Activated CD8-positive, alpha-beta memory T cell treated with anti-CD3 and anti-CD28 coated beads, Interleukin-2, amount 10 ng/mL, durations not matched to agents 7 days and 5 days (primary cell): Measurements from ENCODE around the gene TNFAIP3. TPM values are rescaled to one million over a fixed set of nuclear protein-coding genes. Genes with fewer than 3 reads are reported as not detected.

Experiments
- ATAC-seq: fragments of 150-1000 bp; cut with Tn5 transposase; one replicate; pipeline ENCODE4 v1.10.0; 2021; ENCODE audit warnings: moderate library complexity
- CTCF ChIA-PET: fragments of 350-600 bp; sonication (Branson Sonifier 250); formaldehyde crosslinking; loops from one replicate; lab custom pipeline; 2021; ENCODE audit warnings: antibody characterized with exemption; lab: Charles Lee
- DNase-seq: peaks from one replicate; pipeline ENCODE4 v3.0.0-alpha.2; 2020
- H3K27ac Mint-ChIP-seq: one replicate; pipeline ENCODE4 v1.8.0; 2021; ENCODE audit warnings: mild to moderate bottlenecking, mixed read lengths
- H3K27me3 Mint-ChIP-seq: one replicate; pipeline ENCODE4 v1.8.0; 2021; ENCODE audit warnings: mixed read lengths
- H3K36me3 Mint-ChIP-seq: one replicate; pipeline ENCODE4 v1.8.0; 2021; ENCODE audit warnings: mild to moderate bottlenecking, mixed read lengths
- H3K4me1 Mint-ChIP-seq: one replicate; pipeline ENCODE4 v1.8.0; 2021; ENCODE audit warnings: mixed read lengths
- H3K4me3 Mint-ChIP-seq: one replicate; pipeline ENCODE4 v1.8.0; 2021; ENCODE audit warnings: mild to moderate bottlenecking, moderate library complexity, mixed read lengths
- H3K9me3 Mint-ChIP-seq: one replicate; pipeline ENCODE4 v1.8.0; 2022; ENCODE audit warnings: low read depth, mixed read lengths
- total RNA-seq, 2 experiments: library from RNA; stranded (reverse); gene quantifications; one replicate each; pipeline ENCODE4 v1.2.3, GENCODE V29; 2021

Gene TNFAIP3
- total RNA-seq, 2 experiments from 2014 or later = 86.7 to 225 TPM

DNA sequence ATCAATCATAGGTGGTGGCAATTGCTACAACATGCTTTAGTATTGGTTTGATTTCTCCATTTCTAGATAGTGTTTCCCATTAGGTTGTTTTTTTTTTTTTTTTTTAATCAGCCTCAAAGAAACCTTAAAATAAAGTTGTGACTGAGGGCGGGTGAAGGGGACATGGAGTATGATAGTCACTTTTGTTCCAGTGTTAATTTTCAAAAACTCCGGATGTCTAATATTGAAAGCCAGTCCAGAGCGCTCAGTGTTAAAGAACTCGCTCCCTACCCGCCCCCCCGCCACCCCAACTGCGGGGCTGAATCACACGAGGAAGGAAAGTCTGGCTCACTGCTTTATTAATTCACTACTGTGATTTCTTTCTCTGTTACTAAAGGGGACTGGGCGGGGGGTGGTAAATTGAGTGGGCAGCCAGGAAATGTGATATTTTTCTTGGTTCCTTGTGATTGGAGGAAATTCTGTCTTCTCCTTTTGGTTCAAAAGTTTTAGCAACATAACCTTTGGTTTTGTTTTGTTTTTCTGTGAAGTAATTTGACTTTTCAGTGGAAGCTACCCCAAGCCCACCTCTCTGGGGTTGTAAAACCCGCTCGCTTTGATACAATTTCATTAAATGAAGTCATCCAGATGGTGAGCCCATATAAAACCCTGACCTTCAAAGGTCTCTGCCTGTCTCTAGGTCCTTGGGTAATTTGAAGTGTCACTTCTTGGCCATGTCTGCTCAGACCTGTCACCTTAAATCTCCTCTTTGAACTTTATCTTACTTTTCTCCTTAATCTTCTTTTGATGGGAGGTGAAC lies 38.0 kb downstream of the TNFAIP3 start:
- ATAC-seq = peak; percentile 75
- peak overlapping the region; percentile 74 for H3K4me3 Mint-ChIP-seq

GRCh38 chr6:137906020-137906472 lies 39.0 kb downstream of the TNFAIP3 start:
- Mint-ChIP-seq H3K27me3 (no peaks in the 10 kb centered on the region), H3K27ac (peak overlapping the region; percentile 76), H3K4me3 (no peak overlapping the region), H3K36me3 (peaks cover 5% of the 10 kb centered on the region), H3K9me3 (no peaks in the 10 kb centered on the region), H3K4me1 (peaks cover 56% of the 10 kb centered on the region)
- CTCF ChIA-PET = interaction anchor here (1.0 to 1.3 kb wide), 2 partner anchors 22 to 28 kb away, joined by 3 read pairs; no protein-coding TSS in a partner anchor
- ATAC-seq (no peak), DNase-seq (no peak)

More for the DNA sequence above, 38.0 kb downstream of the TNFAIP3 start:
- DNase-seq = peak; percentile 85
- H3K27ac Mint-ChIP-seq = peak overlapping the region; percentile 94
- H3K27me3 Mint-ChIP-seq = no peaks in the 10 kb centered on the region
- H3K9me3 Mint-ChIP-seq = no peaks in the 10 kb centered on the region
- CTCF ChIA-PET = interaction anchor here (1.3 kb wide), 1 partner anchor 23 kb away, joined by 3 read pairs; no protein-coding TSS in a partner anchor
- H3K36me3 Mint-ChIP-seq = peaks cover 5% of the 10 kb centered on the region
- H3K4me1 Mint-ChIP-seq = peaks cover 52% of the 10 kb centered on the region

- Mint-ChIP-seq H3K9me3 (no peaks in the 10 kb centered on the region), H3K4me3 (peak overlapping the region; percentile 43), H3K4me1 (peaks cover 63% of the 10 kb centered on the region), H3K27ac (peak overlapping the region; percentile 76), H3K27me3 (no peaks in the 10 kb centered on the region), H3K36me3 (peaks cover 5% of the 10 kb centered on the region)
- ATAC-seq (no peak), DNase-seq (no peak)
- CTCF ChIA-PET = no interaction called here
Observed at GRCh38 chr6:137907170-137907569, 40.1 kb downstream of the TNFAIP3 start.

- CTCF ChIA-PET = interaction anchor here (1.4 to 1.6 kb wide), 3 partner anchors 14 to 49 kb away, joined by 4 to 6 read pairs (median 4); no protein-coding TSS in a partner anchor
Observed at GRCh38 chr6:137909533-137909932, 42.5 kb downstream of the TNFAIP3 start.

GRCh38 chr6:137910424-137910834 lies 43.4 kb downstream of the TNFAIP3 start:
- H3K27ac Mint-ChIP-seq = no peak overlapping the region
- H3K9me3 Mint-ChIP-seq = peaks cover 12% of the 10 kb centered on the region
- no peaks in the 10 kb centered on the region for H3K27me3 Mint-ChIP-seq
- no peak overlapping the region for H3K4me3 Mint-ChIP-seq
- ATAC-seq = no peak
- peaks cover 46% of the 10 kb centered on the region for H3K4me1 Mint-ChIP-seq
- CTCF ChIA-PET = interaction anchor here (1.4 to 2.2 kb wide), 4 partner anchors 10 to 94 kb away, joined by 3 to 7 read pairs (median 4); no protein-coding TSS in a partner anchor
- DNase-seq = no peak
- H3K36me3 Mint-ChIP-seq = peaks cover 21% of the 10 kb centered on the region

More at GRCh38 chr6:137909533-137909932, 42.5 kb downstream of the TNFAIP3 start:
- Mint-ChIP-seq H3K4me3 (no peak overlapping the region), H3K27me3 (no peaks in the 10 kb centered on the region), H3K9me3 (peaks cover 10% of the 10 kb centered on the region), H3K4me1 (peaks cover 54% of the 10 kb centered on the region), H3K27ac (peak overlapping the region; percentile 50), H3K36me3 (peaks cover 16% of the 10 kb centered on the region)
- DNase-seq (no peak), ATAC-seq (no peak)

- Mint-ChIP-seq H3K9me3 (peaks cover 12% of the 10 kb centered on the region), H3K27me3 (no peaks in the 10 kb centered on the region), H3K4me3 (no peak overlapping the region), H3K36me3 (peaks cover 24% of the 10 kb centered on the region), H3K27ac (no peak overlapping the region), H3K4me1 (peaks cover 43% of the 10 kb centered on the region)
- CTCF ChIA-PET = interaction anchor here (0.9 to 2.2 kb wide), 6 partner anchors 10 to 93 kb away, joined by 3 to 7 read pairs (median 4); partner anchors contain the start of gene TNFAIP3
- DNase-seq (no peak), ATAC-seq (no peak)
Observed at GRCh38 chr6:137910843-137911456, 43.9 kb downstream of the TNFAIP3 start.

DNA sequence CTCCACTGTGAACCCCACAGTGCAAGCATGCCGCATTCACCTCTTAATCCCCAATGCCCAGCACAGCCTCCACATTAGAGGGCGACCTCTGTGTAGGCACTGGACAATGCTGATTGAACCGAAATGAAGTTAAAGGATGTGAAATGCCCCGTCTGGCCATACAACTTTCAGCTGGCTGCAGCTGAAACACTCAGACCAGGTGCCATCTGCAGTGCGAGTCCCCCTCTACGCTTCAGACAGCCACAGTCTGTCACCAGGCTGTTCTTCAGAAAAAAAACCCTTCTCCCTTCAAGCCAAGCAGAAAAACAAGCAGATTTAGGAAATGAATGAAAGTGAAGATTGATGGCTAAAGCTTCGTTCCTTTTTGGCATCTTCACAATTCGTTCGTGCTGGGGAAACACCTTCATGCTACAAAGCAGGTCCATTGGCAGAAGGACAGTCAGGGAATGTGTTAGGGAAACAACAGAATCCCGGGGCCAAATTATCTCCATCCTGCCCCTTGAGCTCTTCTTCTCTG lies 44.7 kb downstream of the TNFAIP3 start:
- DNase-seq (no peak), ATAC-seq (no peak)
- CTCF ChIA-PET = interaction anchor here (0.9 to 2.2 kb wide), 4 partner anchors 9 to 44 kb away, joined by 3 to 7 read pairs (median 5); partner anchors contain the start of gene TNFAIP3
- no peak overlapping the region for H3K4me3 Mint-ChIP-seq
- peaks cover 26% of the 10 kb centered on the region for H3K36me3 Mint-ChIP-seq
- H3K4me1 Mint-ChIP-seq = peaks cover 36% of the 10 kb centered on the region
- H3K27ac Mint-ChIP-seq = no peak overlapping the region
- no peaks in the 10 kb centered on the region for H3K27me3 Mint-ChIP-seq
- H3K9me3 Mint-ChIP-seq = peaks cover 14% of the 10 kb centered on the region

DNA sequence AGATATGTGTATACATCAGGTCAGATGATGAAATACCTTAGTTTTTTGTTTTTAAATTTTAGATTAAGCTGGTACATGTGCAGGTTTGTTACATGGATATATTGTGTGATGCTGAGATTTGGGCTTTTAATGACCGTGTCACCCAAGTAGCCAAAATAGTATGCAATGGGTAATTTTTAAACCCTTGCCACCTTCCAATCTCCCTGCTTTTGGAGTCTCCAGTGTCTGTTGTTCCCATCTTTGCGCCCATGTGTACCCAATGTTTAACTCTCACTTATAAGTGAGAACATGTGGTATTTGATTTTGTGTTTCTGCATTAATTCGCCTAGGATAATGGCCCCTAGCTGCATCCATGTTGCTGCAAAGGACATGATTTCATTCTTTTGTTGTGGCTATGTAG lies 45.8 kb downstream of the TNFAIP3 start:
- Mint-ChIP-seq H3K4me1 (peaks cover 30% of the 10 kb centered on the region), H3K27me3 (no peaks in the 10 kb centered on the region), H3K9me3 (peaks cover 14% of the 10 kb centered on the region), H3K27ac (no peak overlapping the region), H3K4me3 (no peak overlapping the region), H3K36me3 (peaks cover 27% of the 10 kb centered on the region)
- ATAC-seq (no peak), DNase-seq (no peak)
- CTCF ChIA-PET = interaction anchor here (0.6 kb wide), 1 partner anchor 12 kb away, joined by 3 read pairs; no protein-coding TSS in a partner anchor

- peaks cover 27% of the 10 kb centered on the region for H3K4me1 Mint-ChIP-seq
- ATAC-seq = no peak
- H3K27ac Mint-ChIP-seq = no peak overlapping the region
- H3K27me3 Mint-ChIP-seq = no peaks in the 10 kb centered on the region
- peaks cover 27% of the 10 kb centered on the region for H3K36me3 Mint-ChIP-seq
- DNase-seq = no peak
- H3K9me3 Mint-ChIP-seq = peaks cover 14% of the 10 kb centered on the region
- H3K4me3 Mint-ChIP-seq = no peak overlapping the region
- CTCF ChIA-PET = interaction anchor here (0.6 kb wide), 1 partner anchor 13 kb away, joined by 3 read pairs; no protein-coding TSS in a partner anchor
Observed at GRCh38 chr6:137913434-137913833, 46.4 kb downstream of the TNFAIP3 start.

GRCh38 chr6:137913996-137914529 lies 47.0 kb downstream of the TNFAIP3 start:
- CTCF ChIA-PET = no interaction called here
- Mint-ChIP-seq H3K9me3 (peaks cover 14% of the 10 kb centered on the region), H3K27ac (no peak overlapping the region), H3K4me1 (peaks cover 24% of the 10 kb centered on the region), H3K36me3 (peaks cover 26% of the 10 kb centered on the region), H3K4me3 (no peak overlapping the region), H3K27me3 (no peaks in the 10 kb centered on the region)
- ATAC-seq = no peak
- no peak for DNase-seq

- H3K4me1 Mint-ChIP-seq = peaks cover 21% of the 10 kb centered on the region
- CTCF ChIA-PET = no interaction called here
- no peaks in the 10 kb centered on the region for H3K27me3 Mint-ChIP-seq
- peaks cover 14% of the 10 kb centered on the region for H3K9me3 Mint-ChIP-seq
- H3K4me3 Mint-ChIP-seq = no peak overlapping the region
- peaks cover 23% of the 10 kb centered on the region for H3K36me3 Mint-ChIP-seq
- DNase-seq (no peak), ATAC-seq (no peak)
- no peak overlapping the region for H3K27ac Mint-ChIP-seq
Observed at GRCh38 chr6:137914530-137915193, 47.6 kb downstream of the TNFAIP3 start.

DNA sequence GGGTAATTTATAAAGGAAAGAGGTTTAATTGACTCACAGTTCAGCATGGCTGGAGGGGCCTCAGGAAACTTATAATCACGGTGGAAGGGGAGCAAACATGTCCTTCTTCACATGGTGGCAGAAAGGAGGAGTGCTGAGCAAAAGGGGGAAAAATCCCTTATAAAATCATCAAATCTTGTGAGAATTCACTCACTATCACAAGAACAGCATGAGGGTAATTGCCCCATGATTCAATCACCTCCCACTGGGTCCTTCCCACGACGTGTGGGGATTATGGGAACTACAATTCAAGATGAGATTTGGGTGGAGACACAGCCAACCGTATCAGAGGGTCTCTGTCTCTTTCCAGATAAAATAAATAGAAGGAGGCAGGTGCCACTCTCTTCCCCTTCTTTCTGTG lies 48.7 kb downstream of the TNFAIP3 start:
- ATAC-seq (no peak), DNase-seq (no peak)
- CTCF ChIA-PET = interaction anchor here (1.0 to 1.1 kb wide), 2 partner anchors 24 to 116 kb away, joined by 3 to 4 read pairs; no protein-coding TSS in a partner anchor
- H3K9me3 Mint-ChIP-seq = peaks cover 14% of the 10 kb centered on the region
- H3K27ac Mint-ChIP-seq = no peak overlapping the region
- H3K4me1 Mint-ChIP-seq = peaks cover 15% of the 10 kb centered on the region
- H3K27me3 Mint-ChIP-seq = no peaks in the 10 kb centered on the region
- peaks cover 22% of the 10 kb centered on the region for H3K36me3 Mint-ChIP-seq
- H3K4me3 Mint-ChIP-seq = no peak overlapping the region
